SK-N-SH (cell line): ENCODE measurements around the gene STARD13. TPM values are rescaled to one million over a fixed set of nuclear protein-coding genes. Genes with fewer than 3 reads are reported as not detected.

Experiments used
- CTCF ChIA-PET: fragments of 300-600, 350-600 bp; formaldehyde crosslinking; extraction: SDS; loops from one replicate; lab custom pipeline; 2021; lab: Yijun Ruan, JAX
- POLR2A ChIA-PET: fragments of 350-600 bp; sonication (Branson Sonifier 250); formaldehyde crosslinking; extraction: SDS; loops from one replicate; lab custom pipeline; 2020; ENCODE audit warnings: antibody characterized with exemption, inconsistent platforms; lab: Yijun Ruan, JAX
- DNase-seq: peaks from one replicate; pipeline ENCODE4 v3.0.0; 2012
- H2AFZ ChIP-seq: fragments of 200-600 bp; sonication (generic); 2 replicates; pipeline ENCODE4 v1.8.1; 2016; ENCODE audit warnings: antibody characterized with exemption, mild to moderate bottlenecking, low read depth
- H3F3A ChIP-seq: fragments of 200-600 bp; sonication (generic); replicated peaks from 2 replicates; pipeline ENCODE3; 2016; ENCODE audit warnings: antibody characterized with exemption, mild to moderate bottlenecking; ENCODE audit not compliant: insufficient read depth
- H3K27ac ChIP-seq, 2 experiments: fragments of 200-500 bp in 1 of 2; fragments of 200-600 bp in 1 of 2; sonication (Bioruptor generic) in 1 of 2; sonication (generic), shearing (Covaris generic) in 1 of 2; 2 replicates each; pipeline versions ENCODE4 v1.5.1 to v1.6.1; 2014 to 2016; ENCODE audit warnings: low read depth in 2 of 2, inconsistent platforms in 1 of 2, low read length in 1 of 2, mild to moderate bottlenecking in 1 of 2, mixed read lengths in 1 of 2
- H3K27me3 ChIP-seq: fragments of 200-600 bp; sonication (generic), shearing (Covaris generic); 2 replicates; pipeline ENCODE4 v1.6.1; 2016; ENCODE audit warnings: mixed run types; ENCODE audit not compliant: insufficient read depth
- H3K36me3 ChIP-seq, 2 experiments: fragments of 200-500 bp in 1 of 2; fragments of 200-600 bp in 1 of 2; sonication (Bioruptor generic) in 1 of 2; sonication (generic) in 1 of 2; replicated peaks in 1 of 2; 2 replicates each; pipeline versions ENCODE3 to v1.5.1; 2014 to 2016; ENCODE audit warnings: low read length in 1 of 2, mild to moderate bottlenecking in 1 of 2; ENCODE audit not compliant: insufficient read depth in 2 of 2, control insufficient read depth in 1 of 2
- H3K4me1 ChIP-seq, 2 experiments: fragments of 200-500 bp in 1 of 2; fragments of 200-600 bp in 1 of 2; sonication (Bioruptor generic) in 1 of 2; sonication (generic), shearing (Covaris generic) in 1 of 2; 2 replicates each; pipeline versions ENCODE4 v1.5.1 to v1.6.1; 2014 to 2016; ENCODE audit warnings: low read depth in 1 of 2, low read length in 1 of 2, mixed run types in 1 of 2; ENCODE audit not compliant: insufficient read depth in 2 of 2, control insufficient read depth in 1 of 2
- H3K4me2 ChIP-seq: fragments of 200-600 bp; sonication (generic), shearing (Covaris generic); 2 replicates; pipeline ENCODE4 v1.6.1; 2017; ENCODE audit warnings: mixed run types
- H3K4me3 ChIP-seq, 2 experiments: fragments of 200-500 bp in 1 of 2; fragments of 200-600 bp in 1 of 2; sonication (Bioruptor generic) in 1 of 2; sonication (generic), shearing (Covaris generic) in 1 of 2; 2 replicates each; pipeline versions ENCODE4 v1.5.1 to v1.8.1; 2014 to 2016; ENCODE audit warnings: low read depth in 2 of 2, inconsistent platforms in 1 of 2, low read length in 1 of 2, mild to moderate bottlenecking in 1 of 2, mixed read lengths in 1 of 2, moderate library complexity in 1 of 2
- H3K79me2 ChIP-seq: fragments of 200-600 bp; sonication (generic); 2 replicates; pipeline ENCODE4 v1.8.1; 2017; ENCODE audit warnings: mild to moderate bottlenecking; ENCODE audit not compliant: insufficient read depth
- H3K9ac ChIP-seq: fragments of 200-600 bp; sonication (generic); 2 replicates; pipeline ENCODE4 v1.6.1; 2017; ENCODE audit warnings: mixed run types
- H3K9me2 ChIP-seq: fragments of 200-600 bp; sonication (generic); 2 replicates; pipeline ENCODE4 v1.6.1; 2017; ENCODE audit warnings: mixed run types
- H3K9me3 ChIP-seq: fragments of 200-600 bp; sonication (generic); 2 replicates; pipeline ENCODE4 v1.6.1; 2017; ENCODE audit warnings: mixed run types, mild to moderate bottlenecking, moderate library complexity
- H4K20me1 ChIP-seq: fragments of 200-600 bp; sonication (generic); 2 replicates; pipeline ENCODE4 v1.6.1; 2017; ENCODE audit warnings: mild to moderate bottlenecking, mixed run types; ENCODE audit not compliant: insufficient read depth
- CHD2 ChIP-seq: fragments of 150-350 bp; IDR thresholded peaks from 2 replicates; pipeline ENCODE4 v1.6.1; 2018; ENCODE audit warnings: low read length; ENCODE audit not compliant: partially characterized antibody
- CTCF ChIP-seq: fragments of 200-600 bp; sonication (generic); IDR thresholded peaks from 2 replicates; pipeline ENCODE4 v1.6.1; 2017; ENCODE audit warnings: antibody characterized with exemption, mild to moderate bottlenecking, moderate library complexity
- EP300 ChIP-seq, 2 experiments: IDR thresholded peaks; 2 replicates each; pipeline versions ENCODE4 v1.4.0 to v1.6.1; 2012; ENCODE audit warnings: borderline replicate concordance in 1 of 2, low read depth in 1 of 2, low read length in 1 of 2
- FOSL2 ChIP-seq: IDR thresholded peaks from 2 replicates; pipeline ENCODE4 v1.4.0; 2012; ENCODE audit warnings: low read depth, mild to moderate bottlenecking, moderate library complexity, borderline replicate concordance
- FOXJ3 ChIP-seq: sonication (generic); formaldehyde crosslinking; IDR thresholded peaks from 2 replicates; pipeline ENCODE4 v1.5.1; 2020; ENCODE audit warnings: mild to moderate bottlenecking, missing genetic modification reagents
- FOXM1 ChIP-seq: IDR thresholded peaks from 2 replicates; pipeline ENCODE4 v1.4.0; 2012; ENCODE audit warnings: low read depth, mild to moderate bottlenecking
- GABPA ChIP-seq: IDR thresholded peaks from 2 replicates; pipeline ENCODE4 v1.4.0; 2012; ENCODE audit warnings: low read depth, mild to moderate bottlenecking
- GATA2 ChIP-seq: sonication (generic); formaldehyde crosslinking; IDR thresholded peaks from 2 replicates; pipeline ENCODE4 v1.5.0; 2020; ENCODE audit warnings: mild to moderate bottlenecking, missing genetic modification reagents
- MEF2A ChIP-seq: IDR thresholded peaks from 2 replicates; pipeline ENCODE4 v1.4.0; 2012; ENCODE audit warnings: low read depth, borderline replicate concordance
- MXI1 ChIP-seq: IDR thresholded peaks from 2 replicates; pipeline ENCODE4 v1.6.1; 2012; ENCODE audit warnings: mild to moderate bottlenecking, low read depth, low read length, improper control_type of control experiment
- NFIC ChIP-seq: IDR thresholded peaks from 2 replicates; pipeline ENCODE4 v1.4.0; 2012; ENCODE audit warnings: borderline replicate concordance
- SMC3 ChIP-seq: IDR thresholded peaks from 2 replicates; pipeline ENCODE4 v1.6.1; 2012; ENCODE audit warnings: low read depth, low read length, improper control_type of control experiment
- TAF1 ChIP-seq: IDR thresholded peaks from 2 replicates; pipeline ENCODE4 v1.6.1; 2012; ENCODE audit warnings: low read depth, mild to moderate bottlenecking, low read length, moderate library complexity, borderline replicate concordance
- USF2 ChIP-seq: fragments of 150-350 bp; IDR thresholded peaks from 2 replicates; pipeline ENCODE4 v1.6.1; 2017; ENCODE audit warnings: antibody characterized with exemption, low read length, low read depth, borderline replicate concordance
- YY1 ChIP-seq: IDR thresholded peaks from 2 replicates; pipeline ENCODE4 v1.4.0; 2012; ENCODE audit warnings: low read depth, mild to moderate bottlenecking
- WGBS: methylation state at CpG from one replicate; pipeline ENCODE4 v1.1.6; 2017; ENCODE audit warnings: low lambda C conversion rate; 5-methylcytosine and 5-hydroxymethylcytosine counted together
- polyA plus RNA-seq, 3 experiments: library from polyadenylated mRNA; depleted of rRNA; stranded (reverse); fragments of >200 nt; gene quantifications; 2 replicates each; pipeline ENCODE4 v1.2.3, GENCODE V29; 2012

Gene STARD13
- polyA plus RNA-seq, 1 of the 3 experiments (the other 2 are of a cell fraction): 5.7 TPM

- Histone ChIP-seq H3K4me3 (no peak overlapping the region), H3K27me3 (no peaks in the 10 kb centered on the region), H3K4me1 (peaks cover 38 to 52% of the 10 kb centered on the region in 2 experiments; a peak in 3 of 4 replicates), H3K4me2 (no peak overlapping the region), H3K9me3 (no peaks in the 10 kb centered on the region), H3K9ac (no peak overlapping the region), H3K27ac (no peak overlapping the region), H4K20me1 (no peaks in the 10 kb centered on the region), H2AFZ (no peak overlapping the region), H3F3A (peaks cover 13% of the 10 kb centered on the region), H3K36me3 (no peaks in the 10 kb centered on the region), H3K9me2 (no peaks in the 10 kb centered on the region), H3K79me2 (peaks cover 38% of the 10 kb centered on the region; the same call in 1 of the 2 replicates)
- ChIA-PET CTCF (interaction anchor here (0.7 kb wide), 1 partner anchor 32 kb away, joined by 3 read pairs; no protein-coding TSS in a partner anchor), POLR2A (interaction anchor here (1.1 kb wide), 1 partner anchor 9 kb away, joined by 4 read pairs; no protein-coding TSS in a partner anchor)
- no peak for TF ChIP-seq SMC3
- no peak for TF ChIP-seq NFIC
- TF ChIP-seq FOXM1: no peak
- no peak for TF ChIP-seq CHD2
- TF ChIP-seq EP300 (IDR thresholded peaks at IDR 0.05; ENCODE audit: borderline replicate concordance in 1 of 2, low read depth in 1 of 2, low read length in 1 of 2): no peak
- TF ChIP-seq FOXJ3: no peak
- no peak for TF ChIP-seq TAF1
- TF ChIP-seq GABPA: no peak
- WGBS: 95% methylated on average over 9 of the region's 9 CpGs
- DNase-seq: no peak
These were observed 102.8 kb downstream of the STARD13 start for GRCh38 chr13:33182729-33183128.

- Histone ChIP-seq H4K20me1 (no peaks in the 10 kb centered on the region), H3K9me2 (no peaks in the 10 kb centered on the region), H2AFZ (no peak overlapping the region), H3K4me3 (no peak overlapping the region), H3F3A (peaks cover 9% of the 10 kb centered on the region), H3K9me3 (no peaks in the 10 kb centered on the region), H3K36me3 (no peaks in the 10 kb centered on the region), H3K27me3 (no peaks in the 10 kb centered on the region), H3K27ac (no peak overlapping the region), H3K4me2 (no peak overlapping the region), H3K9ac (no peak overlapping the region), H3K79me2 (peaks cover 38% of the 10 kb centered on the region; the same call in 1 of the 2 replicates), H3K4me1 (peaks cover 32 to 49% of the 10 kb centered on the region in 2 experiments; a peak in 3 of 4 replicates)
- ChIA-PET CTCF (no interaction called here), POLR2A (no interaction called here)
- no peak for TF ChIP-seq MXI1
- TF ChIP-seq FOXM1: no peak
- TF ChIP-seq FOSL2: no peak
- no peak for TF ChIP-seq GATA2 (CRISPR knock-in tag)
- TF ChIP-seq CTCF: no peak
- TF ChIP-seq TAF1: no peak
- TF ChIP-seq CHD2: no peak
- no peak for TF ChIP-seq YY1
- TF ChIP-seq MEF2A: no peak
- no peak for TF ChIP-seq USF2
- DNase-seq: no peak
These were observed 104.3 kb downstream of the STARD13 start for GRCh38 chr13:33181264-33181663.
